GM12878 (cell line): ENCODE data around the gene CCDC184. TPM values are rescaled to one million over a fixed set of nuclear protein-coding genes. Genes with fewer than 3 reads are reported as not detected.

Experiments used
- ATAC-seq: fragments of 200-7000 bp; cut with Tn5 transposase; 3 replicates; pipeline ENCODE4 v1.9.1; 2020; ENCODE audit warnings: mild to moderate bottlenecking, moderate library complexity
- BruUV-seq: library from RNA; stranded (reverse); fragments of 400-500 nt; replicated peaks from 2 replicates; lab custom pipeline; 2021; lab: Mats Ljungman, UMichigan
- CTCF ChIA-PET: fragments of 300-600 bp; sonication (Branson Sonifier 250); formaldehyde crosslinking; extraction: SDS; loops from one replicate; lab custom pipeline; 2021; ENCODE audit warnings: inconsistent platforms; lab: Yijun Ruan, JAX
- POLR2A ChIA-PET: fragments of 350-600 bp; formaldehyde crosslinking; extraction: SDS; loops from one replicate; lab custom pipeline; 2021; ENCODE audit warnings: inconsistent platforms; lab: Charles Lee
- RAD21 ChIA-PET: fragments of 300-600 bp; sonication (Branson Sonifier 250); formaldehyde crosslinking; loops from one replicate; lab custom pipeline; 2023; ENCODE audit warnings: antibody characterized with exemption; ENCODE audit not compliant: unreplicated experiment; lab: Charles Lee
- SMC1A ChIA-PET: fragments of 300-600 bp; sonication (Branson Sonifier 250); formaldehyde crosslinking; loops from one replicate; lab custom pipeline; 2023; ENCODE audit not compliant: unreplicated experiment, uncharacterized antibody; lab: Charles Lee
- DNase-seq: peaks from one replicate; pipeline ENCODE4 v3.0.0-alpha.2; 2011; ENCODE audit warnings: low read depth, low spot score
- FAIRE-seq: peaks from 3 replicates; lab custom pipeline; 2011; peaks lifted over from hg19 to GRCh38; lab: Jason Lieb, UNC
- H2AFZ ChIP-seq: 2 replicates; pipeline ENCODE4 v1.6.0; 2011; ENCODE audit warnings: low read depth, low read length, control low read depth; ENCODE audit not compliant: control insufficient read depth
- H3K27ac ChIP-seq: 2 replicates; pipeline ENCODE4 v1.5.1; 2011; ENCODE audit warnings: control low read depth; ENCODE audit not compliant: control insufficient read depth, insufficient read depth
- H3K27me3 ChIP-seq, 2 experiments: replicated peaks in 1 of 2; 2 replicates each; pipeline versions ENCODE4 v1.6.0 to v1.6.1; 2011; ENCODE audit warnings: low read length in 1 of 2; ENCODE audit not compliant: control insufficient read depth in 2 of 2, insufficient read depth in 2 of 2
- H3K36me3 ChIP-seq, 2 experiments: 2 replicates each; pipeline ENCODE4 v1.5.1; 2011; ENCODE audit warnings: low read length in 1 of 2; ENCODE audit not compliant: control insufficient read depth in 2 of 2, insufficient read depth in 2 of 2
- H3K4me1 ChIP-seq: 2 replicates; pipeline ENCODE4 v1.6.1; 2011; ENCODE audit warnings: mild to moderate bottlenecking, low read length, moderate library complexity, mixed read lengths; ENCODE audit not compliant: control insufficient read depth, insufficient read depth
- H3K4me2 ChIP-seq: 2 replicates; pipeline ENCODE4 v1.6.0; 2011; ENCODE audit warnings: control low read depth; ENCODE audit not compliant: control insufficient read depth, insufficient read depth
- H3K4me3 ChIP-seq: fragments of 200-600 bp; sonication (generic); 2 replicates; pipeline ENCODE4 v1.5.1; 2016
- H3K79me2 ChIP-seq: 2 replicates; pipeline ENCODE4 v1.6.0; 2011; ENCODE audit warnings: low read length; ENCODE audit not compliant: control insufficient read depth, insufficient read depth
- H3K9ac ChIP-seq: 2 replicates; pipeline ENCODE4 v1.8.0; 2011; ENCODE audit warnings: low read length, control low read depth, mixed read lengths; ENCODE audit not compliant: control insufficient read depth, insufficient read depth
- H3K9me3 ChIP-seq: replicated peaks from 3 replicates; pipeline ENCODE4 v1.5.1; 2011; ENCODE audit warnings: mild to moderate bottlenecking, low read length; ENCODE audit not compliant: control insufficient read depth, insufficient read depth
- H4K20me1 ChIP-seq: 2 replicates; pipeline ENCODE4 v1.6.0; 2011; ENCODE audit not compliant: control insufficient read depth, insufficient read depth
- ASH2L ChIP-seq: fragments of 300-600, 200-600 bp; sonication (generic); IDR thresholded peaks from 2 replicates; pipeline ENCODE4 v1.6.1; 2017; ENCODE audit warnings: low read depth, mild to moderate bottlenecking, borderline replicate concordance
- CREB1 ChIP-seq: IDR thresholded peaks from 2 replicates; pipeline ENCODE4 v1.6.1; 2012; ENCODE audit warnings: low read depth, mild to moderate bottlenecking, inconsistent platforms
- CTCF ChIP-seq, 3 experiments: IDR thresholded peaks in 2 of 3; conservative IDR thresholded peaks in 1 of 3; 2 replicates each; pipeline ENCODE4 v1.5.1; 2011; ENCODE audit warnings: low read depth in 3 of 3, low read length in 3 of 3, mild to moderate bottlenecking in 3 of 3, control low read depth in 2 of 3, moderate library complexity in 2 of 3, inconsistent platforms in 1 of 3, mixed read lengths in 1 of 3; ENCODE audit not compliant: control insufficient read depth in 2 of 3, insufficient read depth in 1 of 3; ENCODE audit errors: extremely low read depth in 1 of 3
- ELK1 ChIP-seq: IDR thresholded peaks from 2 replicates; pipeline ENCODE4 v1.6.1; 2012; ENCODE audit warnings: low read depth, low read length, improper control_type of control experiment
- KAT2A ChIP-seq: conservative IDR thresholded peaks from 2 replicates; pipeline ENCODE4 v1.6.1; 2011; ENCODE audit warnings: low read depth, low read length; ENCODE audit not compliant: control insufficient read depth
- MYC ChIP-seq: IDR thresholded peaks from 2 replicates; pipeline ENCODE4 v1.6.1; 2011; ENCODE audit warnings: mild to moderate bottlenecking, low read length, moderate library complexity, inconsistent platforms; ENCODE audit not compliant: insufficient read depth, insufficient replicate concordance, insufficient read length, severe bottlenecking
- POU2F2 ChIP-seq: IDR thresholded peaks from 3 replicates; pipeline ENCODE4 v1.6.1; 2011; ENCODE audit warnings: low read depth, mild to moderate bottlenecking, low read length, borderline replicate concordance
- RB1 ChIP-seq: fragments of 450-650 bp; formaldehyde crosslinking; IDR thresholded peaks from 2 replicates; pipeline ENCODE4 v1.6.1; 2017; ENCODE audit warnings: mild to moderate bottlenecking, borderline replicate concordance
- RUNX3 ChIP-seq: IDR thresholded peaks from 2 replicates; pipeline ENCODE4 v1.6.1; 2012; ENCODE audit warnings: low read length, inconsistent platforms
- SMARCA5 ChIP-seq: fragments of 450-650 bp; IDR thresholded peaks from 2 replicates; pipeline ENCODE4 v1.6.1; 2017; ENCODE audit warnings: mild to moderate bottlenecking
- SREBF1 ChIP-seq: IDR thresholded peaks from 2 replicates; pipeline ENCODE4 v1.6.1; 2012; ENCODE audit warnings: mild to moderate bottlenecking, low read length
- TARDBP ChIP-seq: IDR thresholded peaks from 2 replicates; pipeline ENCODE4 v1.6.1; 2016; ENCODE audit warnings: borderline replicate concordance
- ZBTB4 ChIP-seq: fragments of 450-650 bp; formaldehyde crosslinking; IDR thresholded peaks from 2 replicates; pipeline ENCODE4 v1.4.0; 2022; ENCODE audit warnings: mild to moderate bottlenecking, moderate library complexity
- ZNF217 ChIP-seq: fragments of 450-650 bp; IDR thresholded peaks from 2 replicates; pipeline ENCODE4 v1.6.1; 2017; ENCODE audit warnings: antibody characterized with exemption, mild to moderate bottlenecking
- WGBS: methylation state at CpG from one replicate; pipeline ENCODE4 v1.1.6; 2016; ENCODE audit warnings: low lambda C conversion rate; ENCODE audit not compliant: insufficient replicate concordance, insufficient coverage; ENCODE audit errors: missing lambda C conversion rate; 5-methylcytosine and 5-hydroxymethylcytosine counted together
- in situ Hi-C: fragments of 300-500 bp; cut with MboI; formaldehyde crosslinking; loops from 9 replicates; pipeline ENCODE4 v1.14.3; 2018; ENCODE audit warnings: mixed read lengths
- intact Hi-C: fragments of 100-400 bp; cut with micrococcal nuclease; formaldehyde crosslinking; loops from one replicate; pipeline ENCODE4 v1.14.2; 2022; ENCODE audit not compliant: unreplicated experiment
- polyA plus RNA-seq, 11 experiments: library from polyadenylated mRNA; depleted of rRNA in 4 of 11; unstranded in 6 of 11; stranded (reverse) in 5 of 11; fragments of >200 nt; fragmentation: Nextera tagmentation in 4 of 11; fragmentation: Illumina TruSeq in 1 of 11; extraction: Ambion mirVana in 4 of 11; extraction: Trizol in 1 of 11; gene quantifications; 1 replicate in 1 of 11; 2 replicates in 10 of 11; pipeline versions ENCODE4 v1.2.1 to v1.2.3, GENCODE V29; 2011 to 2016; ENCODE audit warnings: inconsistent platforms in 2 of 11, missing spikeins in 2 of 11, low read depth in 1 of 11
- total RNA-seq, 4 experiments: library from RNA; depleted of rRNA in 3 of 4; stranded (reverse); fragments of >200 nt in 3 of 4; fragmentation: Illumina TruSeq in 1 of 4; extraction: Trizol in 1 of 4; gene quantifications; 2 replicates each; pipeline versions ENCODE4 v1.2.1 to v1.2.3, GENCODE V29; 2013 to 2021

The CCDC184 gene
- total and polyA plus RNA-seq, 10 of the 15 experiments (the other 5 are each of a cell fraction or from before 2014, with no cell fraction given): not detected

- H3K4me3 ChIP-seq: no peak overlapping the region
- no TSS peak for BruUV-seq
- no peaks in the 10 kb centered on the region for H3K36me3 ChIP-seq
- no peak overlapping the region for H3K9ac ChIP-seq
- TF ChIP-seq KAT2A (no peak), ELK1 (no peak), ZNF217 (no peak), CTCF (IDR thresholded peaks at IDR 0.05 in 2 of 3, conservative IDR thresholded peaks at IDR 0.05 in 1 of 3; ENCODE audit: control insufficient read depth in 2 of 3, extremely low read depth in 1 of 3, insufficient read depth in 1 of 3, low read depth in 3 of 3, low read length in 3 of 3) (no peak), POU2F2 (no peak), ASH2L (no peak), SREBF1 (no peak), CREB1 (no peak), ZBTB4 (CRISPR knock-in tag) (no peak), MYC (no peak), RB1 (no peak), RUNX3 (no peak), TARDBP (no peak), SMARCA5 (no peak)
- in situ Hi-C loops (loop anchor here (5.0 kb wide), 1 partner anchor 457 kb away; no protein-coding TSS in a partner anchor), intact Hi-C loops (loop anchor here (5.0 kb wide), 1 partner anchor 452 kb away; no protein-coding TSS in a partner anchor)
- H4K20me1 ChIP-seq: no peaks in the 10 kb centered on the region
- DNase-seq: no peak
- no peak for FAIRE-seq
- CTCF ChIA-PET: interaction anchor here (0.7 kb wide), 1 partner anchor 20 kb away, joined by 3 read pairs; no protein-coding TSS in a partner anchor
- SMC1A ChIA-PET: interaction anchor here (1.6 kb wide), 1 partner anchor 9 kb away, joined by 3 read pairs; no protein-coding TSS in a partner anchor
- RAD21 ChIA-PET: no interaction called here
- no peak for ATAC-seq
- H3K4me2 ChIP-seq: no peak overlapping the region
- H3K27ac ChIP-seq: no peak overlapping the region
- POLR2A ChIA-PET: no interaction called here
- H3K9me3 ChIP-seq: no peaks in the 10 kb centered on the region
- no peaks in the 10 kb centered on the region for H3K79me2 ChIP-seq
- no peak overlapping the region for H2AFZ ChIP-seq
- H3K4me1 ChIP-seq: no peaks in the 10 kb centered on the region
- peaks cover 0 to 2% of the 10 kb centered on the region in 2 experiments; a peak in 2 of 4 replicates for H3K27me3 ChIP-seq
- WGBS: 63% methylated on average over 19 of the region's 19 CpGs
Measured at GRCh38 chr12:48169011-48169410, 14.4 kb upstream of the CCDC184 start.
